NOMO-1 treated with dmso at 0.1 percent for 144 hours (cell line): ENCODE data around the gene ID2.
A peak's percentile ranks its signal among the peaks of the same experiment; 100 is the strongest.

Source experiments
- DNase-seq: peaks from one replicate; lab custom pipeline; 2025; ENCODE audit not compliant: unreplicated experiment; lab: John Stamatoyannopoulos, UW

Gene ID2

DNA sequence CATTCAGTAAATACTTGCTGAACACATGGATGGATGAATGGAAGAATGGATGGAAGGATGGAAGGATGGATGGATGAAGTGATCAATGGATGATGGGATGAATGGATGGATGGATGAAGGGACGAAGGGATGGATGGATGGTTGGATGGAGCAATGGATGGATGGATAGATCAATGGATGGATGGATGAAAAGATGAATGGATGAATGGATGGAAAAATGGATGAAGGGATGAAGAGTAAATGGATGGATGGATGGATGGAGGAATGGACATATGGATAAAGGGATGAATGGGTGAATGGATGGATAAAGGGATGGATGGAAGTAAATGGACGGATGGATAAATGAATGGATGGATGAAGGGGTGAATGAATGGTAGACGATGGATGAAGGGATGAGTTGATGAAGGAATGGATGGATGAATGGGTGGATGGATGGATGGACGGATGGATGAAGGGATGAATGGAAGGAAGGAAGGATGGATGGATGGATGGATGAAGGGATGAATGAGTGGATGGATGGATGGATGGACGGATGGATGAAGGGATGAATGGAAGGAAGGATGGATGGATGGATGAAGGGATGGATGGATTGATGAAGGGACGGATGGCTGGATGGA lies 13.9 kb upstream of the ID2 start:
- DNase-seq = no peak

DNA sequence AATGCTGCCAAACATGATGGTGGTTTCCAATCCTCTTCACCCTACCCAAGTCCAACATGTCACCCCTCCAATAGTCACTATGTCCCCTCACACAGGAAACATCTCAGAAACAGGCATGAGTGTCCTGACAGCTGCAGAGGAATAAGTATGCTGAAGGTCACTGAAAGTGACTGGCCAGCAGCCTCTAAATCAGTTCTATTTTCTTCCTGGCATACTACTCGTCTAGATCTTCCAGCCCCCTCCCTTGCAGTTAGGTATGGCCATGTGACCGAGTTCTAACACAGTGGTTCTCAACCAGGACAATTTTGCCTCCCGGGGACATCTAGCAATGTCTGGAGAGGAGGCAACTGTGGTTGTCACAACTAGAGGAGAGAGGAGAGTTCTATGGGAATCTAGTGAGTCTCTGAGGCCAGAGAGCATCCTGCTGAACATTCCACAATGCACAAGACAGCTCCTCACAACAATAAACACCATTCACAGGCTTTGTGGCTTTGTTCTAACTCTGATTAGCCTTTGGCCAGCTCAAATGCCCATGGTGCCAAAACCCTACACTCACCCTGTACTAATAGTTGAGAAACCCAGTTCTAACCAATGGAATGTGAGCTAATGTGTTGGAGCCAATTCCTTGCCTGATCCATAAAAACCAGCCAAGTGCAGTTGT lies 12.6 kb upstream of the ID2 start:
- no peak for DNase-seq

DNA sequence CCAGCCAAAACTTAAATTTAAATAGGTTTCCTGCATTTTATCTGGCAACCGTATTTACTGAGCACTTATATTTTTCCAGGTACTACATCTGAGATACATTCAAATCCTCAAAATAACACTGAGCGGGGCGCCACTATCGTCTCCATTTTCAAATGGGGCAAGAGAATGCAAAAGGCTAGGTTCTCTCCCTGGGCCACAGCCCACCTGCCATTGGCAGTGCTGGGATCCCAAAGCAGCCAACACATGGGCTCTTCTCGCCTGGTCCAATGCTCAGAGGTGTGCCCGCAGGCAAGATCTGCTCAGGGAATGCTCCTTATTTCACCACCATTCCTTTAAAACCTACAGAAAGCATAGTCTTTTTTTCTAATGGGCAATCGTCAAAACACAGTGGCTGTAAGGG lies 11.3 kb upstream of the ID2 start:
- DNase-seq = no peak

DNA sequence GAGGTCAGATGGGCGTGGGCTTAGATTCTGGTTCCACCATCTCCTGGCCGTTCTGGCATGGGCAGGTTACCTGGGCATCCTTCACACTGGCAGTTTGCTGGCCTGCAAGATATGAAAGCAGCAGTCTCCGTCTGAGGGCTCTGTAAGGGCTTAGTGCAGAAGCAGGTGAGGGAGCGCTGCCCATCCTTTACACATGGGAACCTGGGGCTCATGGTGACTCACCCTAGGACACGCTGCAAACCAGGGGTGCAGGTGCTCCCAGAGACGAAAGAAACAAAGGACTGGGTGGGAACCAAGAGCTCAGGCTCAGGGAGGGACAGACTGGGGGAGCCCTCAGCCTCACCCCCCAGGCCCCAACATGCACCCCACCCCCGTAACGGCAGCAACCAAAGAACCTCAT lies 10.7 kb upstream of the ID2 start:
- DNase-seq = no peak

DNA sequence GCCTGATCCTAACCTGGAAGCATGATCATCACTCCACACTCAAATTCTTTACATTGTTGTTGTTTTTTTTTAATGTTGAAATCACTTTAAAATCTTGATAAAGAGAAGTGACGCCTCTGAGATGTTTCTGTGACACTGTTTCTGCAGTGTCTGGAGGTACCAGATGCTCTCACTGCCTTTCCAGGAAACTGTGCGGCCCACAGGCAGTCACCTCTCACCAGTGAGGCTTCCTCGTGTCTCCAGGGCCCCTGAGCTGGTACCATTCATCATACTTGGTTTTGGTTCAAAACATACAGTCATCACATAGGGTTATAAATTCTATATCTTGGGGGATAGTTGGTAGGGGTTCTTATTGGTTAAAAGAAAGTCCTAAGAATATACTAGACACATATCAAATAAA lies 10.1 kb upstream of the ID2 start:
- no peak for DNase-seq

DNA sequence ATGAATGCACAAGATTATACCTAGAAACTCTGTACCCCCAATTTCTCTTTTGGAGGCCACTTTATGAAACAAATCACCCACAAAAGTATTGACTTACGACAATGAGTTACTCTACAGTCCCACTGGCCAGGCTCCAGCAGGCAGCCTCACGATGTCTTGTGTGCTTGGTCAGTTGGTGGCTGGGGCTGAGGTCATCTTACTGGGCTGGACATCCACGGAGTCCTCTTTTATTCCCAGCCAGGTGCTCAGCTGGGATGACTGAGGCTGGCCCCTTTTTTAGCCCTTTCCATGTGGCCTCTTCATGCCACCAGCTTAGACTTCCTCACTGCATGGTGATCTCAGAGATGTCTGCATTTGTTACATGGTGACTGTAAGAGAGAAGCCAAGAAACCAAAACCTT lies 8.9 kb upstream of the ID2 start:
- no peak for DNase-seq

DNA sequence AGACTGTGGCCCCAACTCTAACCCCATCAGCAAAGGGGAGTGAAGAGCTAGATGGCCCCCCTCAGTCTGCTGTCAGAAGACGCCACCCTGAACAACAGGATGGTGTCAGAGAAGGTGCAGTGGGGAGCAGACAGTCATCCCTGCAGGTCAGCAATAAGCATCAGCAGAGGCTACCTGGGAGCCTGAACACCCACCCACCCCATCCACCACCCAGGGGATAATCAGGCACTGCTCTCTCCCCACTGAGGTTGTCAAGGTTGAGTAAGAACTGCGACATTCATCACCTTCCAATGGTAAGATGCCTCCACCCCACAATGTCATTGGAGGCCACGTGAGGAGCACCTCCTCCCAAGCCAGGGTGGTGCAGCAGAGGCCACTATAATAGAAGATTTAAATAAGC lies 8.5 kb upstream of the ID2 start:
- DNase-seq = no peak

DNA sequence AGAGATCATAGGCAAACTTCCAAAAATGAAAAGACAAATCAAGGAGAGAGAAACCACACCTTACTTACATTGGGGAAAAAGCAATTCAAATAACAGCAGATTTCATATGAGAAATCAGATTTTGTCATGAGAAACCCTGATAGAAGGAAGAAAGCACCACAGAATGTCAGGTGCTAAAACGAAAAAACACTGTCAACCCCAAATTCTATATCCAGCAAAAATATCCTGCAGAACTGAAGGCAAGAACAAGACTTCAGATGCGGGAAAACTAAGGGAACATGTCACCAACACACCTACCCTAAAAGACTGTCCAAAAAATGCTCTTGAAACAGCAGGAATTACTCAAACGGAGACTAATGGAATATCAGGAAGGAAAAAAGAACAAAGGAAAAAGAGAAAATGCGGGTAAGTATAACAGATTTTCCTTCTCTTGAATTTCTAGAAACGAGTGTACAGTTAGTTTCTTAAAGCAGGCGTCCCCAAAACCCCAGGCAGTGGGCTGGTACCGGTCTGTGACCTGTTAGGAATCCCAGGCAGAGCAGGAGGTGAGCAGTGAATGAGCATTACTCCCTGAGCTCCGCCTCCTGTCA lies 7.3 kb upstream of the ID2 start:
- DNase-seq = no peak

DNA sequence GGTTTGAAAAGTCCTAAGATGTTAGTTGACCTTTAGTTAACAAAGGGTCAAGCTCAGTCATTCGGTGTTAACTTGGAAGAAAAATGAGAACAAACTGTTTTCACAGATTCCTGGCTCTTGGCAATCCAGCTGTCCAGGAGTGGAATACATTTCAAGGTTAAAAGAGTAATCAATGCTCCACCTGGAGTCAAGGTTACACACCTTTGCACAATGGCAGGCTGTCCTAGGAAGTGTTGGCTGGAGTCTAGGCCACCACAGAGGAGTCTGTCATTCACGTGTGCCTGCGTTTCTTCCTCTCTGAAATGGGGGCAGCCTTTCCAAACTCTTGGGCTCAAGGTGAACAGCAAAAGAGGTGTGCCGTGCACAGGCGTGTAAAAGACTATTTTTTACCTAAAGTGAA lies 6.3 kb upstream of the ID2 start:
- DNase-seq = no peak

DNA sequence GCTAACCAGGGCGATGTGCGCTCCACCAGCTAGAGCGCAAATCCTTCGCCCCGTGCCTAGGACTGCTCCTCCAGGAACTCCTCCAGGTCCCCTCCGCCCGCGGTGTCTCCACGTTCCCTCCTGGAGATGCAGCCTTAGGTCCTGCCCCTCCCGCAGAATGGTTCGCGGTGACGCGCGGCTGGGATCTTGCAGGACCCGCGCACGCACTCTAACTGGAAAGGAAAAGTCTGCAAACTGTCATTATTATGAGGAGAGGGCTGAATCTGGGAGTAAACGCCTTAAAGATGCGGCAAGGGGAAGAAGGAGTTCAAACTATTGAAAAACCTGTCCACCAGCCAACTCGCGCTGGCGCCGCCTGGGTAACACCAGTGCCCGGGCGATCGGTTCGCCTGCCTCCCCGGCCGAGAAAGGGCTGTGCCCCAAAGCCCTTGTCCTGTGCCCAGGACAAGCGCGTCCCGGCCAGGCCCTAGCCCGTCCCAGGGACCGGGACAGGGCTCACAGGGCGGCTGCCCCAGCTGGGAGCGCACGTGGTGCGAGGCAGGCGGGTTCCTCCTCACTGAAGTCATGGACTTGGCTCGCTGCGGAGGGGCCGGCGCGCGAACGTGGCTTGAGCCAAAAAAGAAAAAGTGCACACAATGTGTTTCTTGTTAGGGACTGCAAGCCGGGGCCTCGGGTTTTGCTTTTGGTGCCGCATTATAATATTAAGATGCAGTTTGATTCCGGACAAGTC lies 5.5 kb upstream of the ID2 start:
- no peak for DNase-seq

DNA sequence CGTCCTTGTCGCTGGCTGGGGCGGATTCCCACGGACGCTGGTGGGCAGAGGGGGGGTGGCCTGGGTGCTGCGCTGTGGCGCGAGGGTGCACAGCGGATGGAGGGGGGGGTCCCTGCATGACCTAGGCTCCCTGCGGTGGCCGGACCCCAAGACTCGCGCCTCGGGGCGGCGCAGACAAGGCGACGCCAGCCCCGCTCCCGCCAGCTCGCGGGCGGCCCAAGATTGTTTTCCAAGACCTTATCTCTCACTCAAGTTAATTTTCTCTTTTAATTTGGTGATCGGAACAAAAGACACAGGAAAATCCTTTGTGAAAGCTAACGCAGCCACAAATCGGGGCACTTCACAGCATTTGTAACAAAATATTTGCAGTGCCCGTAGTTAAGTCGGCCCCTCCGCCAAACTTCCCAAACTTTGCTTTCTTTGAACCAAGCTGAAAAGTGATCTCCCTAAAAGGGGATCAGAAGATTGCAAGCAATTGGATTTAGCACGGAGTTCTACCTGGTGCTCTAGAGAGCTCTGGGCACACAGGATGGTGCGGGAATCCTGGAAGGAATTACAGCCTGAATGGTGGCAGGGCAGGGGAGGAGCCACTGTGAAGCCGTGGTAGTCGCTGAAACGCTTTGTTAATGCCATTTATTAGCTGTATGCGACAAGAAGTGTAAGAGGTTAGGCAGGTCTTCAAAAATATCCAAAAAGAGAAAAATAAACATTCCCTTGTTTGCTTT lies 4.8 kb upstream of the ID2 start:
- no peak for DNase-seq

DNA sequence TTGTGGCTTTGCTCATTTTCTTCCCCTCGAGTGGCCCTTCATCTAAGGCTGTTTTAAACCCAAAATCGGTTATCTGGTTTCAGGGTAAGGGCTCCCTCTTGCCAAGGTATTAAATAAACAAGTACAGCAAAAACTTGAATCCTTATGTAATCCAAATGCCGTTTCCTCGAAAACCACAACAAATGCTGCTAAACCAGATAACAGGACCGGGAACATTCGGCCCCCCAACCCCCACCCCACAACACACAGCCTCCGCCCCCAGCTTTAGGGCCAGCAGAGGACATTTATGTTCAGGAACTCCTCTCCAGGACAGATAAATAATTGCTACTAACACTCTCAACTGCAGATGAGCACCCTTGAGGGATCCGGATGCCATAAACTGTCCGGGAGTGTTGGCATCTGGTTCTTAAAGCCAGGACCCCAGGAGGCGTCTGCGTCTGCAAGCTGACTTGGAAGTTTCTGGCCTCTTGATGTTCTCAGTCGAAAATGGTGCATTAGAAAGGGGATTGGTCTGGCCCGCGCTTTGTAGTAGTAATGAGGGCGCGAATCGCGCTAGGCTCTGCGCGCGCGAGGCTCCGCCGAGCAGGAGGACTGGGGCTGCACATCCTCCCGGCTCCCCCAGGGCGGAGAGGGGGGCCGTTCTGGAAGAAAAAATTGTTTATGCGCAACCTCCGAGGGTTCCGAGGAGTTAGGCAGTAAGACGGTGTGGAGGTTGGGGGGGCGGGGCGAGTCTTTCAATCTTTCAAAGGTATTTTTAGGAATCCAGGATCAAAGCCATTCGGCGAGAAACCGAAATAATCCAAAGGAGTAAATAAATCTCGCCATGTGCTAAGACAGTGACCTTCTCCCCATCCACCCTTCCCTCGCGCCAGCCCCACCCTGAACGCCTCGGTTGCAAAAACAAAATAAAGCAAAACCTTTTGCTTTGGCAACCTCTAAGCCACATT lies 3.9 kb upstream of the ID2 start:
- DNase-seq = peak; percentile 22

DNA sequence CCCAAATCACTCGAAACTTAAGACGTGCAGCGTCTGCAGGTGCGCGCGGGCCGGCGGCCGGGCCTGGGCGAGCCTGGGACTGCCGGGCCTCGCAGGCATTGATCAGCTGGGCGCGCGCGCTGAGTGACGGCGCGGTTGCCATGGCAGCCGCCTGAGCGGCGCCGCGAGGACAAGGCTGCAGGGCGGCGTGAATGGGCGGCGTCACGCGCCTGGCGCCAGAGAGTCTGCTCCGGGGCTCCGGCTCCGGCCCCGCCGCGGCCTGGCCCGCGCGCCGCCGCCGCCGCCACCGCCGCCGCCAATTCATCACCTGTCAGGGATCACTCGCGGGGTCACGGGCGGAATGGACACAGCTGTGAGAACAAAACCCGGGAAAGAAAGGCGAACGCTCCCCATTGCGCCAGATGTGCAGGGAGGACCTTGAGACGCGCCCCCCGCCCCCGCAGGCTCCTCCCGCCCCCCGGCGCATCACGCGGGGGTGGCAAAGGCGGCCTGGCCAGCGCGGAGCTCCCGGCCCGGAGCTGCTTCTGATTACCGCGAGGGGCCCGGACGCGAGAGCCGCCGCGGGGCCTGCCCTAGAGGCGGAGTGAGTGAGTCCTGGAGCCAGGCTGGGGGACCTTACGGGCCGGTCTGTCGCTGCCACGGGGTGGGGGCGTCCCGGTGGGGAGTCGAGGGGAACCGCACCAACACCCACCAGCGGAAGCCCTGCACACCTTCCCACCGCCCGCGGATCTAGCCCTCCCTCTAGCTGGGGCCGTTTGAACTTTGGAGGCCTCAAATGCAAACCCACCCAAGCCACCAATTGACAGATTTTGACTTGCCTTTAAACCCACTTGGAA lies 2.9 kb upstream of the ID2 start:
- peak; percentile 91 for DNase-seq

DNA sequence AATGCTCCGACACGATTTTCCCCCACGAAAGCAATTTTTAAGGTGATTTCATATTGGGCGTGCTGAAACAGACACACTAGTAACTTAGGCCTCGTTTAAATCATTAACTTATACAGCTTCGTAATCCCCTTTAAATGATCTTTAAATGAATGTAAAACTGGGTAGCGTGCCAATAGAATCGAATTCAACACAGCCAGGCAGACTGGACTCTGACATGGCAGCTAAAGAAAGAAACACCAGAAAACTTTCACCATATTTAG lies 2.4 kb upstream of the ID2 start:
- DNase-seq = no peak

DNA sequence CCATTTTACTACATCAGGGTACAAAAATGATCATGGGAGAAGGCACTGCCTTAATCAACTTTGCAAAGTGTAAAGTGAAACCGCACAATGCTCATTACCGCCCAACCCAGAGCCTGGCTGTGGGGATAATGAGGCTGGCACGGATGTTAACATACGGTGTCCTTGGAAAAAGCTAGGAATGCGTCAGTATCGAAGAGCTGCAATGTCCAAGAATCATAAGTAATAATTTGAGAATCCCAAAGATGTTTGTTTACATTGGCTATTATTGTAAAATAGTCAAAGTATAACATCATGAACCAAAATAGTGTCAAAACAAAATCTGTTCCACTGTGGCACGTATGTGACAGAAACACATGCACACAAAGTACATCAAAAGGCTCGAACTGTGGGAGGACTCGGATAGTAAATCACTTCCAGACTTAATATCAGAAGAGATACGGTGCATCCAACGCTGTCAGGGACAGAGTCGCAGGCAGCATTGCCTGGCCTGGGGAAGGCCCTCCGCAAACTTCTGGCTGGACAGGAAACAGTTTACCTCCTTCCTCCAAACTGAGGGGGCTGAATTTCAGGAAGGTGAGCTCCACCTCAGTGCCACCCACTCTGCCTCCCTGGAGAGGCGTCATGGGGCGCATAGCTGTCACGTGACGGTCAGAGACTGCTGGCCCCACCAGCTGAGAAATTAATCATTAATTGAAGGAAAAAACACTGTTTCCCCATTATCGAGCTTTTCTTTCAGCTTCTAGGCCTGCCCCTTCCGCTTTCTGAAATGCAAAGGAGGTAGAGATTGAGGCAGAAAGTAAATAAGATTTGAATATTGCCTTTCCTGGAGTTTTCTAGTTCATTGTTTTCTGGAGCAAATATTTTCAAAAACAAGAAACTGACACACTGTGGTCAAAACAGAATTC lies 1.8 kb upstream of the ID2 start:
- DNase-seq = no peak

DNA sequence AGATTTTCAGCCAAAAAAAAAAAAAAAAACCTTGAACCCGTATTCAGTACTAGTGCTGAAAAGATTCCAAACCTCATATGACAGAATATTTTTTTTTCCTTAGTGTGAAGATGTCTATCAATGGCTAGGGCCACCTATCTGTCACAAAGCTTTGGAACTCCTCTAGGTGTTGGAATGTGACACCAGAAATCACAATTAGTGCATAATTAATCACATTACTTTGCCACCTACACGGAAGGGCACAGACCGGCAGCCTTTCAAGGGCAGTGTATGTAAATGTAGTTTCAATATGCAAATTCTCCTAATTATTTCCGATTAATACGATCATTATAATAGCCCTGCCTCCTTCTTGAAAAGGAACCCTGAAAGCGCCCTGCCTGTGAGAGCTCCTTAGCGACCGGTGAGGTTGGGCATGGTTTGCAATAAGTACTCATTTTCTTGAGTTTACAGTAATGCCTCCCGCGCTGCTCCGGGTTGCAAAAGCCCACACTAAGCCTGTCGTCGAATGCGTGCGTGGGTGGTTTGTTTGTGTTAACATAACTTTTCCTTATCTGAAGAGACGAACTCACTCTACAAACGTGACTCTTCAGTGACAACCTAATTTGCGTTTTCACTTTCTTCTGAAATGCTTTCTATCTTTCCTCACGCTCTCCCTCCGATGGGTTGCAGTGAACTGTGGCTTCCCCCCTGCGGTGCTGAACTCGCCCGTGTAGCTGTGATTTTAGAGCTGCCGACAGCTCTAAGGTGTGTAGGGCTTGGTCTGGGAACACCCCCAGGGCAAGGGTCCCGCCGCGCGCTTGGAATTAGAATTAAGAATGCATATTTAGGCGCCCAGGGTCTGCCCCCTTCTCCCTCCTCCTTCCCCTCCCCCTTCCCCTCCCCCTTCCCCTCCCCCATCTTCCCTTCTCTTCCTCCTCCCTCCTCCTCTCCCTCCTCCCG lies 765 bp upstream of the ID2 start:
- peak; percentile 74 for DNase-seq
